Neural progenitor cell (in vitro differentiated cells): ENCODE data around the gene IGLL5.

Experiments
- EZH2 ChIP-seq: fragments of 200-600 bp; sonication (generic); IDR thresholded peaks from 2 replicates; pipeline ENCODE4 v1.6.1; 2017; ENCODE audit warnings: antibody characterized with exemption, mild to moderate bottlenecking, moderate library complexity
- TF ChIP-seq, protein P1 (sequence below): fragments of 200-600 bp; sonication (generic); IDR thresholded peaks from 2 replicates; pipeline ENCODE4 v1.5.1; 2017; ENCODE audit warnings: antibody characterized with exemption, mild to moderate bottlenecking

DNA sequence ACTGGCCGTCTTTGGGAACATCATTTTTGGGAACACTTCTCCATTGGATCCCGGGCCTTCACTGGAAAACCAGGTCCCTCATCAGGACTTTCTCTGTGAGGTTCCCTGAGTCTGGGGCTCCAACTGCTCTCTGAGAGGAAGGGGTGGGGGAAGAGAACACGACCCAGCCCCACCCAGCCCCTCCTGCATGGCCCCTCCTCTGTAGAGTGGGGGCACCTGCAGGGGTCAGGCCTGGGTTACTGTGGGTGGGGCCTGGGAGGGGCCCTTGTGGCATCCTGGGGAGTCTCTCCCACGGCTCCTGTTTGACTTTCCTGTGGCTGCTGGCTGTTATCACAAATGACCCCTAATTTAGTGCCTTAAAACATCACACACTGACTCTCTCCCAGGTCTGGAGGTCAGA is 36.3 kb downstream of the IGLL5 start:
- TF ChIP-seq, protein P1, sequence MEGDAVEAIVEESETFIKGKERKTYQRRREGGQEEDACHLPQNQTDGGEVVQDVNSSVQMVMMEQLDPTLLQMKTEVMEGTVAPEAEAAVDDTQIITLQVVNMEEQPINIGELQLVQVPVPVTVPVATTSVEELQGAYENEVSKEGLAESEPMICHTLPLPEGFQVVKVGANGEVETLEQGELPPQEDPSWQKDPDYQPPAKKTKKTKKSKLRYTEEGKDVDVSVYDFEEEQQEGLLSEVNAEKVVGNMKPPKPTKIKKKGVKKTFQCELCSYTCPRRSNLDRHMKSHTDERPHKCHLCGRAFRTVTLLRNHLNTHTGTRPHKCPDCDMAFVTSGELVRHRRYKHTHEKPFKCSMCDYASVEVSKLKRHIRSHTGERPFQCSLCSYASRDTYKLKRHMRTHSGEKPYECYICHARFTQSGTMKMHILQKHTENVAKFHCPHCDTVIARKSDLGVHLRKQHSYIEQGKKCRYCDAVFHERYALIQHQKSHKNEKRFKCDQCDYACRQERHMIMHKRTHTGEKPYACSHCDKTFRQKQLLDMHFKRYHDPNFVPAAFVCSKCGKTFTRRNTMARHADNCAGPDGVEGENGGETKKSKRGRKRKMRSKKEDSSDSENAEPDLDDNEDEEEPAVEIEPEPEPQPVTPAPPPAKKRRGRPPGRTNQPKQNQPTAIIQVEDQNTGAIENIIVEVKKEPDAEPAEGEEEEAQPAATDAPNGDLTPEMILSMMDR = no peak
- no peak for TF ChIP-seq EZH2
